IPS DF 6.9 (cell line): ENCODE measurements around the gene ENTPD6.

Experiments used
- DNase-seq: peaks from one replicate; pipeline ENCODE4 v3.0.0-alpha.2; 2013; ENCODE audit warnings: low read depth, low spot score
- H3K27ac ChIP-seq: one replicate; pipeline ENCODE4 v1.5.1; 2013; ENCODE audit warnings: low read length, control low read depth
- H3K27me3 ChIP-seq: 2 replicates; pipeline ENCODE4 v1.6.1; 2013; ENCODE audit warnings: mild to moderate bottlenecking, low read length; ENCODE audit not compliant: control insufficient read depth, insufficient read depth
- H3K36me3 ChIP-seq: 2 replicates; pipeline ENCODE4 v1.6.1; 2013; ENCODE audit warnings: low read length; ENCODE audit not compliant: control insufficient read depth, insufficient read depth
- H3K4me1 ChIP-seq: 2 replicates; pipeline ENCODE4 v1.6.1; 2013; ENCODE audit warnings: low read length; ENCODE audit not compliant: control insufficient read depth, insufficient read depth
- H3K4me3 ChIP-seq: 2 replicates; pipeline ENCODE4 v1.5.1; 2013; ENCODE audit warnings: mild to moderate bottlenecking, low read length
- H3K9me3 ChIP-seq: 2 replicates; pipeline ENCODE4 v1.6.1; 2013; ENCODE audit warnings: low read length, inconsistent platforms; ENCODE audit not compliant: control insufficient read depth, insufficient read depth
- WGBS: extraction: QIAGEN DNeasy Blood & Tissue Kit; methylation state at CpG from one replicate; pipeline ENCODE4 v1.1.7; 2013; ENCODE audit warnings: mixed read lengths, missing lambda C conversion rate; ENCODE audit not compliant: insufficient read length, insufficient coverage; 5-methylcytosine and 5-hydroxymethylcytosine counted together

ENTPD6 gene

GRCh38 chr20:25244976-25245375 is 49.5 kb downstream of the ENTPD6 start:
- no peak for DNase-seq
- WGBS: no CpG with 5 or more reads among the region's 5 CpGs
- H3K4me1 ChIP-seq: no peaks in the 10 kb centered on the region

GRCh38 chr20:25245461-25245860 is 49.9 kb downstream of the ENTPD6 start:
- H3K9me3 ChIP-seq: no peaks in the 10 kb centered on the region
- H3K27ac ChIP-seq: no peak overlapping the region
- DNase-seq: no peak
- no peaks in the 10 kb centered on the region for H3K27me3 ChIP-seq
- no peaks in the 10 kb centered on the region for H3K36me3 ChIP-seq
- no peak overlapping the region for H3K4me3 ChIP-seq
- no CpG with 5 or more reads among the region's 1 CpG for WGBS
- H3K4me1 ChIP-seq: no peaks in the 10 kb centered on the region

More at GRCh38 chr20:25244976-25245375, 49.5 kb downstream of the ENTPD6 start:
- Histone ChIP-seq H3K9me3 (no peaks in the 10 kb centered on the region), H3K4me3 (no peak overlapping the region), H3K27me3 (no peaks in the 10 kb centered on the region), H3K36me3 (no peaks in the 10 kb centered on the region), H3K27ac (no peak overlapping the region)

- H3K4me3 ChIP-seq: no peak overlapping the region
- no peaks in the 10 kb centered on the region for H3K36me3 ChIP-seq
- H3K9me3 ChIP-seq: no peaks in the 10 kb centered on the region
- DNase-seq: no peak
- H3K27me3 ChIP-seq: no peaks in the 10 kb centered on the region
- no peak overlapping the region for H3K27ac ChIP-seq
- WGBS: no CpG with 5 or more reads among the region's 9 CpGs
- no peaks in the 10 kb centered on the region for H3K4me1 ChIP-seq
These were observed 50.9 kb downstream of the ENTPD6 start for GRCh38 chr20:25246182-25246999.

- no CpG with 5 or more reads among the region's 24 CpGs for WGBS
These were observed 51.5 kb downstream of the ENTPD6 start for GRCh38 chr20:25247000-25247517.

GRCh38 chr20:25247518-25247955 is 52.0 kb downstream of the ENTPD6 start:
- no peak for DNase-seq
- Histone ChIP-seq H3K36me3 (no peaks in the 10 kb centered on the region), H3K27ac (no peak overlapping the region), H3K27me3 (no peaks in the 10 kb centered on the region), H3K9me3 (no peaks in the 10 kb centered on the region), H3K4me1 (no peaks in the 10 kb centered on the region), H3K4me3 (peak overlapping the region; percentile 65)
- WGBS: no CpG with 5 or more reads among the region's 37 CpGs

More at GRCh38 chr20:25247000-25247517, 51.5 kb downstream of the ENTPD6 start:
- H3K4me1 ChIP-seq: no peaks in the 10 kb centered on the region
- H3K4me3 ChIP-seq: peak overlapping the region; percentile 65; the same call in 1 of the 2 replicates
- no peak for DNase-seq
- H3K27ac ChIP-seq: no peak overlapping the region
- H3K36me3 ChIP-seq: no peaks in the 10 kb centered on the region
- no peaks in the 10 kb centered on the region for H3K27me3 ChIP-seq
- H3K9me3 ChIP-seq: no peaks in the 10 kb centered on the region

- Histone ChIP-seq H3K36me3 (no peaks in the 10 kb centered on the region), H3K4me1 (no peaks in the 10 kb centered on the region), H3K27me3 (no peaks in the 10 kb centered on the region), H3K4me3 (peak within 1 kb of the TSS; percentile 65), H3K9me3 (no peaks in the 10 kb centered on the region), H3K27ac (no peak within 1 kb of the TSS)
- DNase-seq: no peak
- no CpG with 5 or more reads among the region's 113 CpGs for WGBS
These were observed 52.7 kb downstream of the ENTPD6 start, which contains the start of gene PYGB for GRCh38 chr20:25247956-25248785. PYGB (plus strand) TSS chr20:25248085; CDS start chr20:25248179, 94 bp downstream.

- H3K4me3 ChIP-seq: peak overlapping the region; percentile 63; the same call in 1 of the 2 replicates
- H3K36me3 ChIP-seq: no peaks in the 10 kb centered on the region
- H3K9me3 ChIP-seq: no peaks in the 10 kb centered on the region
- no CpG with 5 or more reads among the region's 6 CpGs for WGBS
- no peaks in the 10 kb centered on the region for H3K4me1 ChIP-seq
- no peak for DNase-seq
- no peaks in the 10 kb centered on the region for H3K27me3 ChIP-seq
- H3K27ac ChIP-seq: no peak overlapping the region
These were observed 53.3 kb downstream of the ENTPD6 start for GRCh38 chr20:25248786-25249172.

GRCh38 chr20:25249198-25249931 is 53.9 kb downstream of the ENTPD6 start:
- no CpG with 5 or more reads among the region's 9 CpGs for WGBS
- Histone ChIP-seq H3K4me1 (no peaks in the 10 kb centered on the region), H3K9me3 (no peaks in the 10 kb centered on the region), H3K27me3 (no peaks in the 10 kb centered on the region), H3K4me3 (no peak overlapping the region; the same call in 1 of the 2 replicates), H3K27ac (no peak overlapping the region), H3K36me3 (no peaks in the 10 kb centered on the region)
- no peak for DNase-seq

GRCh38 chr20:25250508-25250907 is 55.0 kb downstream of the ENTPD6 start:
- Histone ChIP-seq H3K9me3 (no peaks in the 10 kb centered on the region), H3K27ac (no peak overlapping the region), H3K36me3 (no peaks in the 10 kb centered on the region), H3K4me1 (no peaks in the 10 kb centered on the region), H3K4me3 (no peak overlapping the region), H3K27me3 (no peaks in the 10 kb centered on the region)
- WGBS: no CpG with 5 or more reads among the region's 3 CpGs
- no peak for DNase-seq

- H3K36me3 ChIP-seq: no peaks in the 10 kb centered on the region
- H3K9me3 ChIP-seq: no peaks in the 10 kb centered on the region
- H3K4me3 ChIP-seq: no peak overlapping the region
- H3K4me1 ChIP-seq: no peaks in the 10 kb centered on the region
- H3K27ac ChIP-seq: no peak overlapping the region
- no CpG with 5 or more reads among the region's 9 CpGs for WGBS
- H3K27me3 ChIP-seq: no peaks in the 10 kb centered on the region
- DNase-seq: no peak
These were observed 55.5 kb downstream of the ENTPD6 start for GRCh38 chr20:25251019-25251418.
